ENCODE results near the gene NFE2. TPM values are rescaled to one million over a fixed set of nuclear protein-coding genes. Genes with fewer than 3 reads are reported as not detected.
"Not testable (repeated sequence)": the region's sequence is repeated elsewhere in the genome, so short reads cannot be mapped to it uniquely, and the experiment has no call there.

NFE2 gene
- polyA plus RNA-seq, 1 donor (not counting 4 experiments of a cell fraction or from before 2014, with no cell fraction given), result 0.25 TPM

GRCh38 chr12:54282949-54283593 is 17.7 kb downstream of the NFE2 start:
- TF ChIP-seq, protein P1, sequence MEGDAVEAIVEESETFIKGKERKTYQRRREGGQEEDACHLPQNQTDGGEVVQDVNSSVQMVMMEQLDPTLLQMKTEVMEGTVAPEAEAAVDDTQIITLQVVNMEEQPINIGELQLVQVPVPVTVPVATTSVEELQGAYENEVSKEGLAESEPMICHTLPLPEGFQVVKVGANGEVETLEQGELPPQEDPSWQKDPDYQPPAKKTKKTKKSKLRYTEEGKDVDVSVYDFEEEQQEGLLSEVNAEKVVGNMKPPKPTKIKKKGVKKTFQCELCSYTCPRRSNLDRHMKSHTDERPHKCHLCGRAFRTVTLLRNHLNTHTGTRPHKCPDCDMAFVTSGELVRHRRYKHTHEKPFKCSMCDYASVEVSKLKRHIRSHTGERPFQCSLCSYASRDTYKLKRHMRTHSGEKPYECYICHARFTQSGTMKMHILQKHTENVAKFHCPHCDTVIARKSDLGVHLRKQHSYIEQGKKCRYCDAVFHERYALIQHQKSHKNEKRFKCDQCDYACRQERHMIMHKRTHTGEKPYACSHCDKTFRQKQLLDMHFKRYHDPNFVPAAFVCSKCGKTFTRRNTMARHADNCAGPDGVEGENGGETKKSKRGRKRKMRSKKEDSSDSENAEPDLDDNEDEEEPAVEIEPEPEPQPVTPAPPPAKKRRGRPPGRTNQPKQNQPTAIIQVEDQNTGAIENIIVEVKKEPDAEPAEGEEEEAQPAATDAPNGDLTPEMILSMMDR (optimal IDR thresholded peaks at IDR 0.05 in 1 of 3, IDR thresholded peaks at IDR 0.05 in 1 of 3, conservative IDR thresholded peaks at IDR 0.05 in 1 of 3; ENCODE audit: extremely low read depth in 1 of 3, insufficient read depth in 2 of 3, low read length in 3 of 3), result no peak
- no peak for TF ChIP-seq EZH2 (IDR thresholded peaks at IDR 0.05; ENCODE audit: low read length)
- dilution Hi-C loops (cut with MboI; ENCODE audit: extremely low pct_ligation_motif_present, low sequenced_read_pairs), result no loop called here
- Histone ChIP-seq H3K9me1 (ENCODE audit: control insufficient read depth, extremely low read depth, insufficient read depth, low read length) (no peaks in the 10 kb centered on the region), H2AFZ (ENCODE audit: control insufficient read depth, low read length) (no peak overlapping the region), H3K36me3 (ENCODE audit: control insufficient read depth in 2 of 2, extremely low read depth in 1 of 2, insufficient read depth in 2 of 2, low read length in 2 of 2) (peaks cover 19 to 58% of the 10 kb centered on the region in 2 experiments), H3K79me2 (ENCODE audit: control insufficient read depth, insufficient read depth, low read length) (peaks cover 53% of the 10 kb centered on the region), H3K4me2 (ENCODE audit: control insufficient read depth, extremely low read depth, insufficient read depth, low read depth, low read length) (peak overlapping the region; percentile 98), H3K9me3 (ENCODE audit: control insufficient read depth, low read depth, low read length) (no peaks in the 10 kb centered on the region), H3K4me1 (ENCODE audit: control insufficient read depth, extremely low read depth, insufficient read depth, low read length) (peaks cover 34% of the 10 kb centered on the region), H4K20me1 (ENCODE audit: control insufficient read depth, extremely low read depth, insufficient read depth, low read length) (peaks cover 36% of the 10 kb centered on the region), H3K4me3 (ENCODE audit: control insufficient read depth in 2 of 3, extremely low read depth in 1 of 3, insufficient read depth in 2 of 3, low read depth in 1 of 3, low read length in 3 of 3) (peak overlapping the region; percentile 71 to 98 (median 89)), H3K27ac (ENCODE audit: control insufficient read depth, insufficient read depth, low read length) (peak overlapping the region; percentile 100), H3K9ac (ENCODE audit: control insufficient read depth, extremely low read depth, insufficient read depth, low read length) (peak overlapping the region; percentile 100), H3K27me3 (ENCODE audit: control insufficient read depth, extremely low read depth, insufficient read depth, low read length) (no peaks in the 10 kb centered on the region)
- DNase-seq (ENCODE audit: low read depth, low spot score) (no peak), FAIRE-seq (no peak)

- peaks cover 13 to 48% of the 10 kb centered on the region in 2 experiments for H3K36me3 ChIP-seq (ENCODE audit: control insufficient read depth in 2 of 2, extremely low read depth in 1 of 2, insufficient read depth in 2 of 2, low read length in 2 of 2)
- dilution Hi-C loops (cut with MboI; ENCODE audit: extremely low pct_ligation_motif_present, low sequenced_read_pairs), result not testable (repeated sequence)
- H3K27ac ChIP-seq (ENCODE audit: control insufficient read depth, insufficient read depth, low read length), result peak overlapping the region; percentile 100
Observed at GRCh38 chr12:54281694-54282093, 19.1 kb downstream of the NFE2 start.

DNA sequence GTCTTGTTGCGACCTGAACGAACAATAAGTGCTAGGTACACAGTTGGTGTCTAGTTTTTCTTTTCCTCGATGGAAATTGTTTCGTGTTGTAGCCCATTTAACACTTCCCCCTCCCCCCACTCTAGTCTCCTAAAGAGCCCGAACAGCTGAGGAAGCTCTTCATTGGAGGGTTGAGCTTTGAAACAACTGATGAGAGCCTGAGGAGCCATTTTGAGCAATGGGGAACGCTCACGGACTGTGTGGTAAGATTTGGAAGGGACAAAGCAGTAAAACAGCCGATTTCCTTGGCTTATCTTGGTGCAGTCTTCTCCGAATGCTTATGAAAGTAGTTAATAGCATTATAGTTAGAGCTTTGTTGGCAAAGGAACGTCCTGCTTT is 19.6 kb downstream of the NFE2 start:
- FAIRE-seq; DNase-seq (ENCODE audit: low read depth, low spot score); H2AFZ ChIP-seq (ENCODE audit: control insufficient read depth, low read length); H3K9me3 ChIP-seq (ENCODE audit: control insufficient read depth, low read depth, low read length); dilution Hi-C loops (cut with MboI; ENCODE audit: extremely low pct_ligation_motif_present, low sequenced_read_pairs); H3K9me1 ChIP-seq (ENCODE audit: control insufficient read depth, extremely low read depth, insufficient read depth, low read length); H3K27me3 ChIP-seq (ENCODE audit: control insufficient read depth, extremely low read depth, insufficient read depth, low read length): not testable (repeated sequence)
- H3K4me1 ChIP-seq (ENCODE audit: control insufficient read depth, extremely low read depth, insufficient read depth, low read length), result peaks cover 41% of the 10 kb centered on the region
- peak overlapping the region; percentile 71 to 98 (median 89) for H3K4me3 ChIP-seq (ENCODE audit: control insufficient read depth in 2 of 3, extremely low read depth in 1 of 3, insufficient read depth in 2 of 3, low read depth in 1 of 3, low read length in 3 of 3)
- H3K9ac ChIP-seq (ENCODE audit: control insufficient read depth, extremely low read depth, insufficient read depth, low read length), result peak overlapping the region; percentile 100
- peak overlapping the region; percentile 100 for H3K27ac ChIP-seq (ENCODE audit: control insufficient read depth, insufficient read depth, low read length)
- peaks cover 71% of the 10 kb centered on the region for H3K79me2 ChIP-seq (ENCODE audit: control insufficient read depth, insufficient read depth, low read length)
- peak overlapping the region; percentile 98 for H3K4me2 ChIP-seq (ENCODE audit: control insufficient read depth, extremely low read depth, insufficient read depth, low read depth, low read length)
- peaks cover 10 to 43% of the 10 kb centered on the region in 2 experiments for H3K36me3 ChIP-seq (ENCODE audit: control insufficient read depth in 2 of 2, extremely low read depth in 1 of 2, insufficient read depth in 2 of 2, low read length in 2 of 2)
- peaks cover 32% of the 10 kb centered on the region for H4K20me1 ChIP-seq (ENCODE audit: control insufficient read depth, extremely low read depth, insufficient read depth, low read length)

More at GRCh38 chr12:54281694-54282093, 19.1 kb downstream of the NFE2 start:
- Histone ChIP-seq H3K9ac (ENCODE audit: control insufficient read depth, extremely low read depth, insufficient read depth, low read length) (peak overlapping the region; percentile 100), H4K20me1 (ENCODE audit: control insufficient read depth, extremely low read depth, insufficient read depth, low read length) (peaks cover 33% of the 10 kb centered on the region), H3K4me3 (ENCODE audit: control insufficient read depth in 2 of 3, extremely low read depth in 1 of 3, insufficient read depth in 2 of 3, low read depth in 1 of 3, low read length in 3 of 3) (peak overlapping the region; percentile 71 to 98 (median 89)), H3K4me2 (ENCODE audit: control insufficient read depth, extremely low read depth, insufficient read depth, low read depth, low read length) (peak overlapping the region; percentile 98), H3K79me2 (ENCODE audit: control insufficient read depth, insufficient read depth, low read length) (peaks cover 67% of the 10 kb centered on the region), H3K4me1 (ENCODE audit: control insufficient read depth, extremely low read depth, insufficient read depth, low read length) (peaks cover 41% of the 10 kb centered on the region)
- FAIRE-seq; H3K9me1 ChIP-seq (ENCODE audit: control insufficient read depth, extremely low read depth, insufficient read depth, low read length); DNase-seq (ENCODE audit: low read depth, low spot score); H3K9me3 ChIP-seq (ENCODE audit: control insufficient read depth, low read depth, low read length); H3K27me3 ChIP-seq (ENCODE audit: control insufficient read depth, extremely low read depth, insufficient read depth, low read length); H2AFZ ChIP-seq (ENCODE audit: control insufficient read depth, low read length): not testable (repeated sequence)

All from keratinocyte (primary cell).